H1 (cell line): ENCODE results near the gene TGM2.

Experiments
- EZH2 ChIP-seq: fragments of 200-600 bp; sonication (generic); IDR thresholded peaks from 2 replicates; pipeline ENCODE4 v1.7.1; 2012; ENCODE audit warnings: low read depth, mild to moderate bottlenecking, moderate library complexity, low read length, inconsistent platforms; ENCODE audit not compliant: severe bottlenecking
- FOSL1 ChIP-seq: IDR thresholded peaks from 2 replicates; pipeline ENCODE4 v1.6.1; 2011; ENCODE audit warnings: mild to moderate bottlenecking, low read depth, low read length, moderate library complexity; ENCODE audit not compliant: insufficient read depth
- PHF8 ChIP-seq: fragments of 200-600 bp; sonication (generic); conservative IDR thresholded peaks from 2 replicates; pipeline ENCODE4 v1.7.1; 2012; ENCODE audit warnings: low read depth, mild to moderate bottlenecking, inconsistent platforms, low read length, moderate library complexity
- SIN3A ChIP-seq, 2 experiments: IDR thresholded peaks in 1 of 2; conservative IDR thresholded peaks in 1 of 2; 2 replicates each; pipeline ENCODE4 v1.6.1; 2011 to 2012; ENCODE audit warnings: low read length in 2 of 2, improper control_type of control experiment in 1 of 2, low read depth in 1 of 2, mild to moderate bottlenecking in 1 of 2
- SRF ChIP-seq: IDR thresholded peaks from 2 replicates; pipeline ENCODE4 v1.6.1; 2011; ENCODE audit warnings: mild to moderate bottlenecking, low read depth, low read length, moderate library complexity
- TEAD4 ChIP-seq: IDR thresholded peaks from 2 replicates; pipeline ENCODE4 v1.6.1; 2012; ENCODE audit warnings: low read depth, low read length, inconsistent platforms, mixed read lengths
- ZNF274 ChIP-seq: IDR thresholded peaks from 2 replicates; pipeline ENCODE4 v1.7.0; 2012; ENCODE audit warnings: low read length, borderline replicate concordance; ENCODE audit errors: extremely low read depth
- TF ChIP-seq, protein P1 (sequence below), 3 experiments: IDR thresholded peaks; 1 replicate in 2 of 3; 2 replicates in 1 of 3; pipeline versions ENCODE4 v1.5.1 to v1.6.1; 2011; ENCODE audit warnings: low read length in 3 of 3, mild to moderate bottlenecking in 3 of 3, inconsistent platforms in 2 of 3, low read depth in 1 of 3, moderate library complexity in 1 of 3; ENCODE audit not compliant: insufficient read depth in 1 of 3; ENCODE audit errors: control extremely low read depth in 1 of 3
- TF ChIP-seq, protein P2 (sequence below): IDR thresholded peaks from 2 replicates; pipeline ENCODE4 v1.6.1; 2012; ENCODE audit warnings: inconsistent platforms

DNA sequence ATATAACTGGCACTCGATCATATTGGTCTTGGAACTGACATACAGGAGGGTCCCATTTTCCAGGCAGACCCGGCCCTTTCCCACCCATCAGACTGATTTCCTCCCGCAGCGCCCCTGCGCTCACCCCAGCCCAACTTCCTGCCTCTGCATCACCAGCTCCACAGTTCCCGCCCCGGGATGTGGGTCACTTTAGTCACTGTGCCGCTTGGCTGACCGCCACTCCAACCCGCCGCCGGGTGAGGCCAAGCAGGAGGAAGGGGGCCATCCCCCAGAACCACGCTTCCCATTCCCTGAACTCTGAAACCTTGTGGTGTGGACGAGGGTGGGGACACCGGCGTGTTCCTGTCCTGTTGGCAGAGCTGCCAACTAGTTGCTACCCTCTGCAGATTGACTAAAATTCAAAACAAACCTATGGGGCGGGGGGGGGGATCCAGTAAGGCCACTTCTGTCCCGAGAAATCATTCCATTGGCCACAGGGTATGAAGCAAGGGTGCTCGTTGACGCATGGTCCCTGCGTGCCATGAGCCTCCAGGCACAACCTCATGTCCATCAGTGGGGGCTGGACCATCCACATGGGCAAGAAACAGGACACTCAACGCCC, 12.3 kb downstream of the TGM2 start:
- TF ChIP-seq ZNF274, result no peak
- TF ChIP-seq, protein P1, sequence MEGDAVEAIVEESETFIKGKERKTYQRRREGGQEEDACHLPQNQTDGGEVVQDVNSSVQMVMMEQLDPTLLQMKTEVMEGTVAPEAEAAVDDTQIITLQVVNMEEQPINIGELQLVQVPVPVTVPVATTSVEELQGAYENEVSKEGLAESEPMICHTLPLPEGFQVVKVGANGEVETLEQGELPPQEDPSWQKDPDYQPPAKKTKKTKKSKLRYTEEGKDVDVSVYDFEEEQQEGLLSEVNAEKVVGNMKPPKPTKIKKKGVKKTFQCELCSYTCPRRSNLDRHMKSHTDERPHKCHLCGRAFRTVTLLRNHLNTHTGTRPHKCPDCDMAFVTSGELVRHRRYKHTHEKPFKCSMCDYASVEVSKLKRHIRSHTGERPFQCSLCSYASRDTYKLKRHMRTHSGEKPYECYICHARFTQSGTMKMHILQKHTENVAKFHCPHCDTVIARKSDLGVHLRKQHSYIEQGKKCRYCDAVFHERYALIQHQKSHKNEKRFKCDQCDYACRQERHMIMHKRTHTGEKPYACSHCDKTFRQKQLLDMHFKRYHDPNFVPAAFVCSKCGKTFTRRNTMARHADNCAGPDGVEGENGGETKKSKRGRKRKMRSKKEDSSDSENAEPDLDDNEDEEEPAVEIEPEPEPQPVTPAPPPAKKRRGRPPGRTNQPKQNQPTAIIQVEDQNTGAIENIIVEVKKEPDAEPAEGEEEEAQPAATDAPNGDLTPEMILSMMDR (IDR thresholded peaks at IDR 0.05; ENCODE audit: control extremely low read depth in 1 of 3, insufficient read depth in 1 of 3, low read depth in 1 of 3, low read length in 3 of 3), result no peak
- TF ChIP-seq PHF8, result no peak
- no peak for TF ChIP-seq SIN3A (conservative IDR thresholded peaks at IDR 0.05 in 1 of 2, IDR thresholded peaks at IDR 0.05 in 1 of 2; ENCODE audit: low read depth in 1 of 2, low read length in 2 of 2)
- no peak for TF ChIP-seq FOSL1
- TF ChIP-seq TEAD4, result no peak
- no peak for TF ChIP-seq SRF
- no peak for TF ChIP-seq EZH2
- TF ChIP-seq, protein P2, sequence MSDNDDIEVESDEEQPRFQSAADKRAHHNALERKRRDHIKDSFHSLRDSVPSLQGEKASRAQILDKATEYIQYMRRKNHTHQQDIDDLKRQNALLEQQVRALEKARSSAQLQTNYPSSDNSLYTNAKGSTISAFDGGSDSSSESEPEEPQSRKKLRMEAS, result no peak
